GM10266 (cell line): ENCODE data around the gene SLC4A3.

Source experiments
- DNase-seq: peaks from one replicate; pipeline ENCODE4 v3.0.0; 2012; ENCODE audit errors: extremely low spot score
- TF ChIP-seq, protein P1 (sequence below): IDR thresholded peaks from 2 replicates; pipeline ENCODE4 v1.5.1; 2012; ENCODE audit warnings: mild to moderate bottlenecking, low read depth; ENCODE audit not compliant: control insufficient read depth, insufficient read depth; ENCODE audit errors: missing control alignments

Gene SLC4A3

DNA sequence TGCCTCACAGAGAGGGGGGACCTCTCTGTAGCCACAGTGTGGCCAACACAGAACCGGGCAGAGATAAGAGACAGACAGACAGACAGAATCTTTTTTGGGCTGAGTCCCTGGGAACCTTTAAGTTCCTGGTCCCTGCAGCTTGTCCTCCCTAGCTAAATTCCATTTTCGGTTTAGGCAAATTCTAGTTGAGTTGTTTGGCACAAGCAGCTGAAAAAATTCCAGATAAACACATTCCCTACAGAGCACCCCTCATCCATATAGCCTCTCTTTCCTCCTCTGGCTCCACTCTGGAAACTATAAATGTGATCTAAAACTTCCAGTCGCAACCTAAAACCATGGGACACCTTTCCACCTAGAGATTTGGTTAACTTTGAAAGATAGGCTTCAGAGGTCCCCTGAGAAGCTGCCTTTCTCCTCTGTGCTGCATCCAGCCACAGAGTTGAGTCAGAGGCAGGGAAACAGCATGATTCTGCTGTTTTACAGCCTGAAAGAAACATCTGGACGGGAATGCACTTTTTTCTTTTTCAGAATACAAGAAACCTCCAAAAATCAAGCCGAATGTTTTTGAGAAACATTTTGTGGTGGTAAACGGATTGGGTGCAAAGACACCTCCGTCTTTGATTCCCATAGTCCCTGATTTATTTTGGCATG is 30.9 kb downstream of the SLC4A3 start:
- TF ChIP-seq, protein P1, sequence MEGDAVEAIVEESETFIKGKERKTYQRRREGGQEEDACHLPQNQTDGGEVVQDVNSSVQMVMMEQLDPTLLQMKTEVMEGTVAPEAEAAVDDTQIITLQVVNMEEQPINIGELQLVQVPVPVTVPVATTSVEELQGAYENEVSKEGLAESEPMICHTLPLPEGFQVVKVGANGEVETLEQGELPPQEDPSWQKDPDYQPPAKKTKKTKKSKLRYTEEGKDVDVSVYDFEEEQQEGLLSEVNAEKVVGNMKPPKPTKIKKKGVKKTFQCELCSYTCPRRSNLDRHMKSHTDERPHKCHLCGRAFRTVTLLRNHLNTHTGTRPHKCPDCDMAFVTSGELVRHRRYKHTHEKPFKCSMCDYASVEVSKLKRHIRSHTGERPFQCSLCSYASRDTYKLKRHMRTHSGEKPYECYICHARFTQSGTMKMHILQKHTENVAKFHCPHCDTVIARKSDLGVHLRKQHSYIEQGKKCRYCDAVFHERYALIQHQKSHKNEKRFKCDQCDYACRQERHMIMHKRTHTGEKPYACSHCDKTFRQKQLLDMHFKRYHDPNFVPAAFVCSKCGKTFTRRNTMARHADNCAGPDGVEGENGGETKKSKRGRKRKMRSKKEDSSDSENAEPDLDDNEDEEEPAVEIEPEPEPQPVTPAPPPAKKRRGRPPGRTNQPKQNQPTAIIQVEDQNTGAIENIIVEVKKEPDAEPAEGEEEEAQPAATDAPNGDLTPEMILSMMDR = no peak
- DNase-seq = no peak

DNA sequence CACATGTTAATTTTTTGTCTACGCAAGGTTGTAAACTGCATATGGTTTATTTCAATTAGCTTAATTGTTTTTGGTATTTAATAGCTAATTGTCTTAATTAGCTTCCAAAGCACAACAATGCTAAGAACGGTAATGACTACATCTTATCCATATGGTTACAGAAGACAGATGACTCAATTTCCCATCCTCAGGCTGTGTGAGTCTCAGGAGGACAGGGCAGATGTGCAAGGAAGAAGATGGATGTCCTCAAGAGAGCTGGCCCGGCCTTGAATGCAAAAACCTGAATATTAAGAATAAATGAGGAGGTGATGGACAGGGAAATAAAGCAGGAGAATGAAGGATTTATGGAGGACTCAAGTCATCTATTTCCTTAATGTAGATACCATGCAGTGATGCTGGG is 31.4 kb downstream of the SLC4A3 start:
- no peak for DNase-seq
- TF ChIP-seq, protein P1 = no peak

DNA sequence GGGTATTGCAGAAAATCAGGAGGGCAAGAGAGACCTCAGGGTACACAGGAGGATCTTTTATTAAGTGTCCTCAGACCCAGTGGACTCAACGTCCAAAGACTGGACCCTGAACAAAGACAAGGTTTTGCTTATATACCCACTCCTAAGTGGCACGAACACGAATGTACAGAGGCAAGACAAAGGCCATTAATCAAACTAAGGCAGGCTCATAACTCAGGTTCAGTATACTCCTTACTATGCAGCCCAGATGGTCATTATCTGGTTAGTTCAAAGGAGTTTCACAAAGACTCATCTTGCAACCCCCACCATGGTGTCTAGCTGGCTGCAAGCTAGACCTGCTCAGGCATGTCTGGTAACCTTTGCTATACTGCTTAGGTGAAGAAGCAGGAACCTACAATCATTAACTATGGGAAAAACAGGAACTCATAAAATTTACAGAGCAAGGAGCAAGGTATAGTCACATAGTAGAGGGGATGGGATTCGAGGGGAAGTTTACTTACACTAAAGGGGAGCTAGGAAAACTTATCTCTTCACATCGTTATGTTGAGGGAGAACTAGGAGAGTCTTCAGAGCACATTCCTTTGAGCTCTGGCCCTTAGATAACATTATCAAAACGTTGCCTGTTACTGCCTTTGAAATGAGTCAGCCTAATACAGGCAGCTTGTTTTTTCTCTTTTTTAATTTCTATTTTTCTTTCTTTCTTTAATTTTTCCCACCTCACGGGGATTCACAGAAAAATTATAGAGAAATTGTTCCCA is 33.9 kb downstream of the SLC4A3 start:
- TF ChIP-seq, protein P1 = no peak
- DNase-seq = no peak

DNA sequence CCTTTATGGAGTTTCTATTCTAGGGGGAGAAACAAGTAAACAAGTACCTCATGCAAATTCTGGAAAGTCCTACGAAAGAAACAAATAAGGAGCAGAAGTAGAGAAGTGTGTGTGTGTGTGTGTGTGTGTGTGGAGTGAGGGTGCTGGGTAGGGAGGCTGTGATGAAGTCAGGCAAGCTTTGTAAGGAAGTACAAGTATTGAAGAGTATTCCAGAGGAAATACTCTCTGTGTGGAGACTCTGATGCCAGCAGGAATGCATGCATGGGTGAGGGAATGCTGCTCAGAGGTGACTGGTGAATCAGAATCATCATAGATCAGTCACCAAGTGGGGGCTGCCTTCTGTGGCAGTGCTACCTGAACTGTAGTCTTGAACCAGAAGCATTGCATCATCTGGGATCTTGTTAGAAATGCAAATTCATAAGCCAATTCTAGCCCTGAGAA is 34.5 kb downstream of the SLC4A3 start:
- TF ChIP-seq, protein P1 = no peak
- no peak for DNase-seq

DNA sequence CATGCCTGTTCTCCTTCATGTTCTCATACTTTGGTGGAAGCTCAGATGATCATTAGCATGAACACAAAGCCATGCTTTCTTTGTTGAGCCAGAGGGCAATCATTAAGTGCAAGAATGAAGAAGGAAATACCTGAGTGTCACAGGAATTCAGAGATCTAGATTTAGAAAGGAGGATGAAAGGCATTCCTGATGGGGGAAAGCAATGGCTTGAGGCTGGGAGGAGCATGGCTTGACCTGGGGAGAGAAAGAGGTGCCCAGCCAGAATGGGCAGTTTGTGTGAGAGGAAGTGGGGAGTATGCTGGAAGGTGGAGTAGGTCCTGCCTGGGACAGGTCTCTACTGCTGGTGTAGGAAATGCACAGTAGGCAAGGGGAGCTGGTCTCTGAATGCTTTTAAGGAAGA is 35.1 kb downstream of the SLC4A3 start:
- TF ChIP-seq, protein P1 = no peak
- no peak for DNase-seq

DNA sequence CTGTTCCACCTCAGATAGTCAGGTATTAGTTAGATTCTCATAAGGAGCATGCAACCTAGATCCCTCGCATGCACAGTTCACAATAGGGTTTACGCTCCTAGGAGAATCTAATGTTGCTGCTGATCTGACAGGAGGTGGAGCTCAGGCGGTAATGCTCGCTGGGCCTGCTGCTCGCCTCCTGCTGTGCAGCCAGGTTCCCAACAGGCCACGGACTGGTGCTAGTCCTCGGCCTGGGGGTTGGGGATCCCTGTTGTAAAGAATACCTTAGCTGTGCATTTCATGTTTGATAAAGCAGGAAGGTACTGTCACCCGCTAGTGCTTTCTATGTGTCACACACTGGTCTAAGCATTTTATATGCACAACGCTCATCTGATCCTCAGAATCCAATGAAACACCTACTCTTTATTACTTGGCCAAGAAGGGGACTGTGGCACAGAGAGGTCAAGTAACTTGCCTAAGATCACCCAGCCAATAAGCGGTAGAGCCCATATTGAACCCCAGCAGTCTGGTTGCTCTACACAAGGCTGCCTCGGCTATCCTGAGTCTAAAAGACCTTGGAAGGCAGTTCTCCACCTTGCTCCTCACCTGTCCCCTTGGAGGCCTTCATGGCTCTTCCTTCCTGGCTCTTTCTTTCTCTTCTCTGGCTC is 35.8 kb downstream of the SLC4A3 start:
- DNase-seq = no peak
- TF ChIP-seq, protein P1 = no peak
